Measurements from ENCODE around the gene PDGFD. TPM values are rescaled to one million over a fixed set of nuclear protein-coding genes. Genes with fewer than 3 reads are reported as not detected.

Gene PDGFD
- polyA plus RNA-seq, 1 donor from 2014 or later, result 1.0 TPM

DNA sequence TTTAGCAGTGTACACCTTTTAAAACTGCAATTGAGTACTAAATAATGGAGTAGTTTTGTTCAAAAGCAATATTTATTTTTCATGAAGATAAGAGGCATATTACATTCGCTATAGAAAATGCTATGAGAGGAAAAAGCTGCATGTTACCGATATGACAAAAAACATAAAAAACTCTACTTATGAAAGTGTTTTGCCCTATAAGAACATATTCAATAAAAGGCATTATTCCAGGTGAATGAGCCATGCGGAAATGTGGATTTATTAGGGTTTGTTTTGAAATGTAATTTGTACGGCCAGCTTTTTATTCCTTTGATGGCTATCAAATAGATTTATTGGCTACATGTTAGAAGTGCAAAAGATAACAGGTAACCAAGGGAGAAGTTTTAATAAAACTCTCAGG, 256.8 kb downstream of the PDGFD start:
- Histone ChIP-seq H3K9me2 (ENCODE audit: insufficient read depth, low read length) (no peaks in the 10 kb centered on the region), H2AFZ (ENCODE audit: low read depth, low read length) (no peak overlapping the region), H3K36me3 (ENCODE audit: insufficient read depth, low read length) (no peaks in the 10 kb centered on the region), H4K20me1 (ENCODE audit: insufficient read depth) (no peaks in the 10 kb centered on the region), H3K9ac (ENCODE audit: low read length) (no peak overlapping the region), H3K27me3 (ENCODE audit: insufficient read depth, low read depth, low read length) (no peaks in the 10 kb centered on the region), H3K27ac (ENCODE audit: low read length) (no peak overlapping the region), H3K4me2 (ENCODE audit: low read length) (no peak overlapping the region), H3K9me3 (ENCODE audit: low read length) (no peaks in the 10 kb centered on the region), H3F3A (ENCODE audit: insufficient read depth, low read length, poor library complexity, severe bottlenecking) (no peaks in the 10 kb centered on the region), H3K79me2 (replicated peaks; ENCODE audit: insufficient read depth, low read length) (no peaks in the 10 kb centered on the region), H3K4me3 (ENCODE audit: low read length) (no peak overlapping the region)
- TF ChIP-seq EP300 (conservative IDR thresholded peaks at IDR 0.05; ENCODE audit: poor library complexity, severe bottlenecking) (no peak), RAD21 (conservative IDR thresholded peaks at IDR 0.05) (no peak), POLR2AphosphoS5 (IDR thresholded peaks at IDR 0.05) (no peak), MXI1 (conservative IDR thresholded peaks at IDR 0.05; ENCODE audit: poor library complexity, severe bottlenecking) (no peak), EZH2 (IDR thresholded peaks at IDR 0.05; ENCODE audit: borderline replicate concordance, insufficient read depth, low read length, poor library complexity, severe bottlenecking) (no peak), TAF1 (IDR thresholded peaks at IDR 0.05; ENCODE audit: low read depth) (no peak), SMC3 (conservative IDR thresholded peaks at IDR 0.05; ENCODE audit: poor library complexity) (no peak)
- TF ChIP-seq, protein P1, sequence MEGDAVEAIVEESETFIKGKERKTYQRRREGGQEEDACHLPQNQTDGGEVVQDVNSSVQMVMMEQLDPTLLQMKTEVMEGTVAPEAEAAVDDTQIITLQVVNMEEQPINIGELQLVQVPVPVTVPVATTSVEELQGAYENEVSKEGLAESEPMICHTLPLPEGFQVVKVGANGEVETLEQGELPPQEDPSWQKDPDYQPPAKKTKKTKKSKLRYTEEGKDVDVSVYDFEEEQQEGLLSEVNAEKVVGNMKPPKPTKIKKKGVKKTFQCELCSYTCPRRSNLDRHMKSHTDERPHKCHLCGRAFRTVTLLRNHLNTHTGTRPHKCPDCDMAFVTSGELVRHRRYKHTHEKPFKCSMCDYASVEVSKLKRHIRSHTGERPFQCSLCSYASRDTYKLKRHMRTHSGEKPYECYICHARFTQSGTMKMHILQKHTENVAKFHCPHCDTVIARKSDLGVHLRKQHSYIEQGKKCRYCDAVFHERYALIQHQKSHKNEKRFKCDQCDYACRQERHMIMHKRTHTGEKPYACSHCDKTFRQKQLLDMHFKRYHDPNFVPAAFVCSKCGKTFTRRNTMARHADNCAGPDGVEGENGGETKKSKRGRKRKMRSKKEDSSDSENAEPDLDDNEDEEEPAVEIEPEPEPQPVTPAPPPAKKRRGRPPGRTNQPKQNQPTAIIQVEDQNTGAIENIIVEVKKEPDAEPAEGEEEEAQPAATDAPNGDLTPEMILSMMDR (IDR thresholded peaks at IDR 0.05; ENCODE audit: poor library complexity, severe bottlenecking), result no peak

DNA sequence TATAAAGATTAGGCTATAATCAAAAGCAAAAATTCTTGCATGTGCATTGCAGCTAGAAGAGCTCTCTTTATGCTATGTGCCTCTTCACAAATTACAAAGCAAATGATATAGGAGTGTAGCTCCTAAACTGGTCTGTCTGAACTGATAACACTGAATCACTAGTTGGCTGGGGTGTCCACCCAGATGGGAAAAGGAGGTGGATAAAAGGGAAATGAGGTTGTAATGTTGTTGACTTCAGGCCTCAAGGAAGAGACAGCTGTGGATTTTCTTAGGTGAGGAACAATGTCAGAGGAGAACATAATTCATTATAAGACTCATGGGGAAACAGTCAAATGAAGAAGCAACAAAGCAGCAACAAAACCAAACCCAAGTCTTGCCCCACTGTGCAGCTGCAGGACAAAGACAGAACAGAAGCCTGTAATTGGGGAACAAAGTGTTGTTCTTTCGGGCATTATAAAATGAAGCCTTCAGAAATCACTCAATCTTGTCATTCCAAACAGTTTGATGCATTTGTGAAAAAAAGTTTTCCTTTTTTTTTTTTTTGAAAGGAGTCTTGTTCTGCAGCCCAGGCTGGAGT, 257.6 kb downstream of the PDGFD start:
- Histone ChIP-seq H3F3A (ENCODE audit: insufficient read depth, low read length, poor library complexity, severe bottlenecking) (no peaks in the 10 kb centered on the region), H3K4me3 (ENCODE audit: low read length) (no peak overlapping the region), H3K4me2 (ENCODE audit: low read length) (no peak overlapping the region), H3K27me3 (ENCODE audit: insufficient read depth, low read depth, low read length) (no peaks in the 10 kb centered on the region), H3K9ac (ENCODE audit: low read length) (no peak overlapping the region), H3K79me2 (replicated peaks; ENCODE audit: insufficient read depth, low read length) (no peaks in the 10 kb centered on the region), H3K36me3 (ENCODE audit: insufficient read depth, low read length) (no peaks in the 10 kb centered on the region), H3K9me3 (ENCODE audit: low read length) (no peaks in the 10 kb centered on the region), H3K9me2 (ENCODE audit: insufficient read depth, low read length) (no peaks in the 10 kb centered on the region), H2AFZ (ENCODE audit: low read depth, low read length) (no peak overlapping the region), H3K27ac (ENCODE audit: low read length) (no peak overlapping the region), H4K20me1 (ENCODE audit: insufficient read depth) (no peaks in the 10 kb centered on the region)
- TF ChIP-seq, protein P1 (IDR thresholded peaks at IDR 0.05; ENCODE audit: poor library complexity, severe bottlenecking), result no peak
- no peak for TF ChIP-seq SMC3 (conservative IDR thresholded peaks at IDR 0.05; ENCODE audit: poor library complexity)
- TF ChIP-seq TAF1 (IDR thresholded peaks at IDR 0.05; ENCODE audit: low read depth), result no peak
- TF ChIP-seq EP300 (conservative IDR thresholded peaks at IDR 0.05; ENCODE audit: poor library complexity, severe bottlenecking), result no peak
- TF ChIP-seq MXI1 (conservative IDR thresholded peaks at IDR 0.05; ENCODE audit: poor library complexity, severe bottlenecking), result no peak
- TF ChIP-seq, protein P2, sequence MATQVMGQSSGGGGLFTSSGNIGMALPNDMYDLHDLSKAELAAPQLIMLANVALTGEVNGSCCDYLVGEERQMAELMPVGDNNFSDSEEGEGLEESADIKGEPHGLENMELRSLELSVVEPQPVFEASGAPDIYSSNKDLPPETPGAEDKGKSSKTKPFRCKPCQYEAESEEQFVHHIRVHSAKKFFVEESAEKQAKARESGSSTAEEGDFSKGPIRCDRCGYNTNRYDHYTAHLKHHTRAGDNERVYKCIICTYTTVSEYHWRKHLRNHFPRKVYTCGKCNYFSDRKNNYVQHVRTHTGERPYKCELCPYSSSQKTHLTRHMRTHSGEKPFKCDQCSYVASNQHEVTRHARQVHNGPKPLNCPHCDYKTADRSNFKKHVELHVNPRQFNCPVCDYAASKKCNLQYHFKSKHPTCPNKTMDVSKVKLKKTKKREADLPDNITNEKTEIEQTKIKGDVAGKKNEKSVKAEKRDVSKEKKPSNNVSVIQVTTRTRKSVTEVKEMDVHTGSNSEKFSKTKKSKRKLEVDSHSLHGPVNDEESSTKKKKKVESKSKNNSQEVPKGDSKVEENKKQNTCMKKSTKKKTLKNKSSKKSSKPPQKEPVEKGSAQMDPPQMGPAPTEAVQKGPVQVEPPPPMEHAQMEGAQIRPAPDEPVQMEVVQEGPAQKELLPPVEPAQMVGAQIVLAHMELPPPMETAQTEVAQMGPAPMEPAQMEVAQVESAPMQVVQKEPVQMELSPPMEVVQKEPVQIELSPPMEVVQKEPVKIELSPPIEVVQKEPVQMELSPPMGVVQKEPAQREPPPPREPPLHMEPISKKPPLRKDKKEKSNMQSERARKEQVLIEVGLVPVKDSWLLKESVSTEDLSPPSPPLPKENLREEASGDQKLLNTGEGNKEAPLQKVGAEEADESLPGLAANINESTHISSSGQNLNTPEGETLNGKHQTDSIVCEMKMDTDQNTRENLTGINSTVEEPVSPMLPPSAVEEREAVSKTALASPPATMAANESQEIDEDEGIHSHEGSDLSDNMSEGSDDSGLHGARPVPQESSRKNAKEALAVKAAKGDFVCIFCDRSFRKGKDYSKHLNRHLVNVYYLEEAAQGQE (IDR thresholded peaks at IDR 0.05; ENCODE audit: borderline replicate concordance), result no peak

Data from neural cell (in vitro differentiated cells).